HK-2 (cell line): ENCODE data around the gene FOXO3.

Experiments
- DNase-seq: peaks from one replicate; pipeline ENCODE4 v3.0.0-alpha.2; 2018; ENCODE audit not compliant: unreplicated experiment

The FOXO3 gene

DNA sequence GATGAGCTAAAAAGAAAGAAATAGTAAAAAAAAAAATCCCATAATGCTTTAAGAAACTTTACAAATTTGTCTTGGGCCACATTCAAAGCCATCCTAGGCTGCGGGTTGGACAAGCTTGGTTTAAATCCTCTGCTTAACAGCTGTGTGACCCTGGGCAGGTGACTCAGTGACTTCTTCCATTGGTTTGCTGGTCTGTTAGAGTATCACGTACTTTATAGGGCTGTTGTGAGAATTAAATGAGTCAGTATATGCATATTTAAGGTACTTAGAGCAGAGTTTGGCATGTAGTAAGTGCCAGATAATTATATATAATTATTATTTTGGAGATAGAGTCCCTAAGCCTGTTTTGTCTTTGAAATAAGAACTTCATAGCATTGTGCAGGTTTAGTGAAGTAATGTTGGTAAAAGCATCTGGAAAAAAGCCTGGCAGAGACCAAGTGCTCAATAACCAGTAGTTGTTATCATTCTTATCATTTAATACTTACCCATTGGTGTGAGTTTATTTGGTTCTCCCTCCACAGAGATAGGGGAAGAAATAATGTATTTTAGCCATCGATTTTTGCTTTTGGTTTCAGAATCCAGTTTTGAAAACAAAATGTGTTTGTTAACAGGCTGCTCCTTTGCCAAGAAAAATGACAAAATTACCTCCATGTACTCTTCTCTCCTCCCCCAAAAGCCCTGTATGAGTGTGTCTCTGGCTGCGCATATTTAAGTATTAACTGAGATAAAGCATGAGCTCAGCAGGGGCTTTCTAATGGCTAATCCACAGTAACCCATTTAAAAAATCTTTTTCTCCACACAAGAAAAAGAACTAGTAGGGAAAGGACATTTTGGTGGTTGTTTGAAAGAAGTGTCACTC lies 67.2 kb downstream of the FOXO3 start:
- DNase-seq = no peak

DNA sequence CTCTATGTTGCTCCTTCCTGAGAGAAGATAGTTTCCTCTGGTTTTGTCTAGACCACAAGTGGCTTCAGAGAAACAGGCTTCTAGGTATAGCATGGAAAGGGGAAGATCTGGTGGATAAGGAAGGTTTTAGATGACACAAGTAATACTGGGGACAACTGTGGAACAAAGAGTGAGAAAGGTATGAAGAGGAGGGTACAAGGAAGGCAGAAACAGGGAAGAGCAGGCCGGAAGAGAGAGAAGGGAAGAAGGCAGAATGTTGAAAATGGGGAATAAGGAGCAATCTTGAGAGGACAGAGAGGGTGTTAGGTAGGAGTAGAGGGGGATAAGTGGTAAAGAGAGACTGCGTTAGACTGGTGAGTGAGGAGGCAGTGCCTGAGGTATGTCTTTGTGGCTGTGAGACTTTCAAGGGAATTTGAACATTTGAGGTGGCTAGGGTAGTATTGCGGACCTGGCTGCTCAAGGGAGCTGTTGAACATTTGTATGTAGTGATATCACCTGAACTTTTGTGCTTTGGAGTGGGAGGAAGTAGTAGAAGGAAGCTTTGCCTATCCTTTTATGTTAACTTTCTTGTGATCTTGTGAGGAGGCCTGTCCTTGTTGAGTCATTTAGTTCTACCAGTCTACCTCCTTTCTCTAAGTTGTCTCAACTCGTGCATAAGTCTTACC lies 69.5 kb downstream of the FOXO3 start:
- no peak for DNase-seq

DNA sequence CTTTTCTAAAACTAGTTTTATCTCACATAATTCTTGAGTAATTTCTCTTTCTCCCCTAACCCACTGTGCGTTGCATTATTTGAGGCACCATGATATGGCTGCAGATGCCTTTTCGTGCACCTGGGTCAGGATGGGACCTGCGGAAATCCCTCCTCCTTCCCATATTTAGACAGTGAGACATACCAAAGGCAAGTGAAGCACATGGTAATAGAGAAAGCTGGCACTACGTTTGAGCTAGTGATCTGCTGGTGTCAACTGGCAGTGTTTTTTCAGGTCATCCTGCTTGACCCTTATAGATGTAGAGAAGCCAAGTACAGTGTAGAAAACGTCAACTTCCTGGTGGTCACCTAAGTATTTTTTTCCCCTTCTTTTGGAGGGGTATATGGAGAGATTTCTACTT lies 71.7 kb downstream of the FOXO3 start:
- DNase-seq = no peak

DNA sequence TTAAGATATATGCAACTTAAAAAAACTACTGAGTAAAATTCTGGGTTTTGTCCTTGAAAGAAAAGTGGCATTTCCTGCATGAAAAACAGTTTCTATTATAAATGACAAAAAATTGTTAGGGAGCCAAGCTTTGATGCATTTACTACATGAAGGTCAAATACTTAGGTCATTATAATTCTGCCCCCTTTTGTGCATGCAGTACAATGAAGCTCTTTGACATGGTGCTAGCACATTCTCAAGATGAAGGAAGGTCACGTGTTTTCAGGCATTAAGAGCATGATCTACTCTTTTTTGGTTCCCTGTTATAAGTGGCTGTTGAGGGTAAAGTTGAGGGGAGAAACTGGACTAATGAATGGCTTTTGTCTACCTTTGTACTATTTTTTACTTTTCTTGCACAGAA lies 72.7 kb downstream of the FOXO3 start:
- no peak for DNase-seq

DNA sequence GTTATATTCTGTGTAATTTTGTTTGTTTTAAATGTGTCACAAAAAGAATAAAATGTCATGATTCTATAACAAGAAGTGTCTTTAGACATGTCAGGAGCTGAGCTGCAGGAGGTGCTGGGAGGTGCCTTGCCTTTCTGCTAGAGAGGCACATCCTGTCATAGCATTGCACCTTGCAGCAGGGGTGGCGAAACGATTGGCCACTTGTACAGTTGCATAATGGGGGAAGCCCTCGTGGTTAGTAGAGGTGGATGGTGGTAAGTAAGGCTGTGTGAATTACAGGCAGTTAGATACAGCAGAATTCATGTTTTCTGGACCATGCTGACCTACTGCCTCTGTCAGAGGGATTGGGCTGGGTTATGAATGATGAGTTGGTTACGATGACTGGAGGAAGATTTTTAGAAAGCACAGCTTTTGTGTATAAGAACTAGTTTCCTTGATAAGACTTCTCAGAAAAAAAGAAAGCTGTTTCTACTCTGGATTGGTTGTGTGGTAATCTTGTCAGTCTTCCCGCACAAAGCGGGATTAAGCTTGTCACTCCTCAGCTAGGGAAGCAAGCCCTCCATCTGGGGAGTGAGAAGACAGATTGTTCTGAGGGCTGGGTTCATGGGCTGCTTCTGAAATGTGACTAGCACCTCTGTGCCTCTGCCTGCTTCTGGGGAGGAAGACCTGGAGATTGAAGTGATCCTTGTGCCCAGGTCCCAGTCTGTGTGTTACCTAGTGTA lies 74.9 kb downstream of the FOXO3 start:
- no peak for DNase-seq

DNA sequence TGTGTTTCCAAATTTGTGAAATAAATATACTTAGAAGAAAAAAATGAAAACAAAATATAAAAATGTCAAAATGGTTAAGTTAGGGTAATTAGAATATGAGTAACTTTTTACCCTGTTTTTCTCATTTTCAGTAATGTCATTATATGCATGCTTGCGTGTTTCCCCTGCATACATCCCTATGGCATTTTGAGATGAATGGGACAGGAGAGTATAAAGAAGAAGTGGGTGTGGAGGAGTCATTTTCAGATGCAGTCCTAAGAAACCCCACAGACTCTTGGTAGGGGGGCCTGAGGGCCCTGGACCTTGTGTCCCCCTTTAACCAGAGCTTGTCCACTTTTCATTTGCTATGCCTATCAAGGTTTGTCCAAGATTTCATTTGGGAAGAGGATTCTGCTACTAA lies 77.2 kb downstream of the FOXO3 start:
- DNase-seq = no peak

DNA sequence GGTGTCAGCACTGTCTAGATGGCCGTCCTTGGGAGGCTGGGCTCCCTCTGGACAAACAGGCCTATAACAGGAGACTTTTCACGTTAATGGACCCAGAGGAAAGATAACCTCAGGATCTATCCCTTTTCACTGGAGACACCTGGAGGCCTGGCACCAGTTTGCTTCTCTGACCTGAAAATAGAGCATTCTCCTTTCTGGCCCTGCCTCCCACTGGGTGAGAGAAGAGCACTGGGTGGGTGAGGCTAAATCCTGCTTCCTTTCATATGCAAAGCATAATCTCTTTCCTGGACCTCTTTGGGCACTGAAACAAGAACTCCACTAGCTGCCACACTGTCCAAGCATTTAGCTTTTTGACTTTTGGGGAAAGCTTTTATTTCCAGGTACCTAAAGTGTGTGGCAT lies 78.3 kb downstream of the FOXO3 start:
- no peak for DNase-seq

DNA sequence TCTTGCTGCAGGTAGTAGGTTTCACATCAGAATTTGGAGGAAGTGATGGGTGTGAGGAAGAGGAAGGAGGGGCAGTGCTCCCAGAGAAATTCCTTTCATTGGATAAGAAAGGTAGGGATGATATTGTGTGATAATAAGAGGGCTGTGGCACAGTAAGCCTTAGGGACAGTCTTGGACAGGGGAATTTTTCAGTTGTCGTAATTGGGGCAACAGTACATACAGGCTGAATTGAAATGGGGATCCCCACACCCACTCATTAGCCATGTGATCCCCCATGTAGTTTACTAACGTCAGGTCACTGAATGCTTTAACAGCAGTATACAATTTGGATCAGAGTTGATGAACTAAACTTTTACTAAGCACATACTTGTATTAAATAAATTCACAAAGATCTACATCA lies 79.4 kb downstream of the FOXO3 start:
- DNase-seq = no peak

DNA sequence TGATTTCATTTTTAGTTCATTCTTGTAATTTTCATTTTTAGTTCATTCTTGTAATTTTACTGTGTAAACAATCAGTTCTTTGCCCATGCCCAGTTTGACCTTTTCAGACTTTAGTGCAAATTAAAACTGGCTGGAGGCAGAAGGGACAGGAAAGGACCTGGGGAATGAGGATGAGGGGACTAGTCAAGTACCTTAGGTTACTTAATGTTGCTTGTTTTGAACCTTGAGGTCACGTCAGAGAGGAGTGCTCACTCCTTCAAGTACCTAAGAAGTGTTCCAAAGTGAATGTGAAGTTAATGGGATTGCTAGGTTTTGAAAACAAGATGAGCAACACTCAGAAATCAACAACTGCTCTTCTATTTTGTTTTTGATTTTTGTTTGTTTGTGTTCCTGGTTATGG lies 82.5 kb downstream of the FOXO3 start:
- no peak for DNase-seq

DNA sequence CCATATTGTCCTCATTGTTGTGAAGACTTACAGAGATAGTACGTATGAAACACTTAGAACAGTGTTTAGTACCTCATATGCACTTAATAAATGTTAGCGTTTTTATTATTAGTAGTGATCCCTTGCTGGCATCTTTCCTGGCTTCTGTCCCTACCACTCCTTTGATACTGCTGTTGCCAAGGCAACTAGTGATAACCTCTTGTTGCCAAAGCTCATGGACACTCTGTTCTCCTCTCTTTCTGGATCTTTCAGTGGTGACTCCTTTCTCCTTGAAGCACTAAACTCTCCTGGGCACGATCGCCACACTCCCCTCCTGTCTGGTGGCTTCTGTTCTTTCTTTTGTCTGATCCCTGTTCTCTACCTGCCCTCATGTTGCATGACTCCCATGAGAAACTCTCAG lies 83.5 kb downstream of the FOXO3 start:
- no peak for DNase-seq

DNA sequence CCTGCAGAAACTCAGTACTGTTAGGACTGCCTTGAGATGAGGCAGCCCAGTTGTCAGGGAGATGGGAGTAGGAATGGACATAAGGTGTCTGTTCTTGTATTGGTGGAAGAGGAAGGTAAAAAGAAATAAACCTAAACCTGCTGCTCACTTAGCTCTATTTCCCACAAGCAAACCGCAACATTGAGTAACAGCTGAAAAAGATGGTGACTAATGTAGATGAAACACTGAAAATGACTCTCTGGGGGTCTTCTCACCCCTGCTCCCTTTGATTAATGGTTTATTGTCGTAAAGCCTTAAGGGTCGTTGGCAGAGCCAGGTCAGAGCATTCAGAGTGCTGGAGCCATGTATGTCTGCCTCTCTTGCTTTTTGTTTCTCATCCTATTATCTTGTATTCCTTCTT lies 87.5 kb downstream of the FOXO3 start:
- no peak for DNase-seq

DNA sequence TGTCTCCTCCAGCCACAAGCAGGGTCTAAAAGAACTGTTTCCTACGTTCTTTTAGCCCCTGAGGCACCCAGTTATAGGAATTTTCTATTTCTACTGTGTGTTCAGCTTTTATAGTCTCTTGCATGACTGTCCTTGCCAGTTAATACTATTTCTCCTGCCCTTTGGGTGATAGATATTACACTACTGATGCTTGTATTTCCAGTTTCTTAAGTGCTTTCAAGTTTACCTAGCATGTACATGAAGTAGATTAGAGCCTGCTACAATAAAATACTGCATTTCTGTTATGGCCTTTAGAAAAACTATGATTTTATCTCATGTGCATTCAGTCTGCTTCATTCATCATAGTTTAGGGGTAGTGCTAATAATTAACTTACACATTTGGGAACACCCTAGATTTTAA lies 89.6 kb downstream of the FOXO3 start:
- DNase-seq = no peak

DNA sequence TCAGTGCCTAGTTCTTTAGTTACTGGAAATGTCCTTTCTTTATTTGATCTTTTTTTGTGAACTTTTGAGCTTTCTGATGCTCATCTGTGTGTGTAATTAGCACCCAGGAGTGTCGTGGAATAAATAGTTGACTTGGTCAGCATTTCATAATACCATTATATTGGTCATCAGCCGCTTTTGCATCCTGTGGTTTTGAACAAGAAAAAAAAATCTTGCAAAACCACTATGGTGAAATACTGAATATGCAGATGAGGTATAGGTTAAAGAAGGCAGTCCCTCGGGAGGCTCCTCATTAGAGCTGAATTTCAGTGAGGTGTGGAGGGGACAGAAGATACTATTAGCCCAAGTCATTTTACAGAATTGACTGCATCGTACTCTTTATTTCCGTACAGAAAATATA lies 90.1 kb downstream of the FOXO3 start:
- DNase-seq = no peak

DNA sequence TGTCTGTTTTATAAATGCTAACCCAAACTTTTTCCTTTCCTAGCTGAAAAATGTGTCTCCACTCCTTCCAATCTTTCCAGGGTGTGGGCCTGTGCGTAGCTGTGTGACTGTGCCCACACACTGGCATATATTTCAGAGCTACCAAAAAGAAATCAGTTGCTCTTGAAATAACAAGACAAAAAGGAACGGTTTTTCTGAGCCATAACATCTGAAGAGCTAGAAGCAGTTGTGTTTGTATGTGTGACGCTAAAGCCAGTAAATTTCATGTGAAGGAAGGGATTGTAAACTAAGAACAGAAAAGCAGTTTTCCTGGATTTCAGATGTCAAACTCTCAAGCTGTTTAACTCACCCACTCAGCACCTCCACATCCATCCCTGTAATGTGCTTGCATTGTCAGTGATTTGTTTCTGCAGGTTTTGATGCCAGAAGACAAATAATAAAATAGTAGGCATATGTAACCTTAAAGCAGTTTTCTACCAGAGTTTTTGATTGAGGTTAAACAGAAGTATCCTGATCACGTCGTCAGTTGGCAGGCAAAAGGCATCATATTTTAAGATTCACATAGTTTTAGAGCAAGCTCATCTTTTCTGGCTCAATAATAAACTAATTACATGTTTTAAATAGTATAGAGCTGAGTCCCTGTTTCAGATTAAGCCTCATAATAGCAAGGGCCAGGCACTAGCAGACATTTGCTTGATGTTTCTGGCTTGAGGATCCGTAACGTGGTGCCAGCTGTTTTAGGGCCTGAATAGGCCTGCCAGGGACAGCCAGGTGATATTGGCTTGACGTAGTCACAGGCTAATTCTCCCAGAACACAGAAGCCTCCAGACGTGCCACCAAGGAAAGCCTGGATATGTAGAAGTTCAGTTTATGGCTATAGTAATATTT lies 90.9 kb downstream of the FOXO3 start:
- no peak for DNase-seq

DNA sequence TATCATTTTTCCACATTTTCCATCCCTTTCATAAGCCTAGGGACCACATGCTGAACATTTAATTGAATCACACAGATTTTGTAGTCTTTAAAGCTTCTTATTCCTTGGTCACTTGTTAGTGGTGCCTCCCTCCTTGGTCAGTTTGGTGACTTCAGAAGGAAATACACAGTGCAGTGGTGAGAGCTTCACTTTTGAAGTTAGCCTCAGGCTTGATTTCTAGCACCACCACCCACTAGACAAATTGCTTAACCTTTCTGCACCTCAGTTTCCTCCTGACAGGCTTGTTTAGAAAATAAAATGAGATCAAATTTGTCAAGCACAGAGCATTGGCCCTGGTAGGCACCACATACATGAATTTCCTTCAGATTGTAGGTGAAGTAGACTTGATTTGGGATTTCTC lies 91.7 kb downstream of the FOXO3 start:
- DNase-seq = no peak

DNA sequence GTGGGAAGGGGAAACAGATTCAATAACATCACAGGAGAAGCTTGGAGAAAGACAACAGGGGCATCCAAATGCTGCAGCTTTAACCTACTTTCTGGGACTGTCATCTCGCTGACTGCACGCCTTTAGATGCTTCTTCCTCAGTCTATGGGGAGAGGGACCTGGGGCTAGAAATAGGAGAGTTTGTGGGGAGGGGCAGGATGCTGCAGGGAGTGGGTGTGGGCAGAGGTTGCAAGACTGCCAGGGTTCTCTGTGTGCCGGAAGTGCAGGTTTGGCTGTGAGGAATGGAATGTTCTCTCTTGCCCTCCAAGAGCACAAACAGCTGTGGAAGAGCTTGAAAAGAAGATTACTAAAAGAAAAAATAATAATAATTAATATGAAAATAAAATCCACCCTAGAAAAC lies 93.2 kb downstream of the FOXO3 start:
- DNase-seq = no peak

DNA sequence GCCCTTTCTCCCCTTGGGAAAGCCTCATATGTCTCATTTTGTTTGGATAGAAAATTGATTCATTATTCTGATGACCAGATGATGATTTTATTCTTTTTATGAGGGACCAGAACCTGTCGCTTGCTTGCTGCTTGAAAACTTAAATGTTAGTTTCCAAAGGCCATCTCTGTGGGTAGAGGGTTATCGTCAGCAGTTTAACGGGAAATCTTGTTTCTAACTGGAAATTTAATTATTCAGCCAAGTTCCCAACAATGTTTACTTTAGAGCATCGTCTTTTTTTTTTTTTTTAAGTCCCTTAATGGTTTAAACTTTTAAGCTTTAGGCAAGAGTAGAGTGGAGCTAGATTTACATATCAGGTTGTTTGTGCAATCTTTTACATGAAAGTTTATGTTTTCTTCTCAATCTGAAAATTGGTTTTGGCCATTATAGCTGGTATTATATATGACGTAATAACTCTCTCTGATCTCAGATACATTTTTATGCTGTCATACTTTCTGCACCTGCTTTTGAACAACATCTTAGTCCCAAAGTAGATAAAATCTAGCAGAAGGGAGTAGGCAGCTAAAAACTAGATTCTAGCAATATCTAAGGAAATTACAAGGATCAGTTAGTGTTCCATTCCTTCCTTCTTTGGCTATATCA lies 93.9 kb downstream of the FOXO3 start:
- no peak for DNase-seq

DNA sequence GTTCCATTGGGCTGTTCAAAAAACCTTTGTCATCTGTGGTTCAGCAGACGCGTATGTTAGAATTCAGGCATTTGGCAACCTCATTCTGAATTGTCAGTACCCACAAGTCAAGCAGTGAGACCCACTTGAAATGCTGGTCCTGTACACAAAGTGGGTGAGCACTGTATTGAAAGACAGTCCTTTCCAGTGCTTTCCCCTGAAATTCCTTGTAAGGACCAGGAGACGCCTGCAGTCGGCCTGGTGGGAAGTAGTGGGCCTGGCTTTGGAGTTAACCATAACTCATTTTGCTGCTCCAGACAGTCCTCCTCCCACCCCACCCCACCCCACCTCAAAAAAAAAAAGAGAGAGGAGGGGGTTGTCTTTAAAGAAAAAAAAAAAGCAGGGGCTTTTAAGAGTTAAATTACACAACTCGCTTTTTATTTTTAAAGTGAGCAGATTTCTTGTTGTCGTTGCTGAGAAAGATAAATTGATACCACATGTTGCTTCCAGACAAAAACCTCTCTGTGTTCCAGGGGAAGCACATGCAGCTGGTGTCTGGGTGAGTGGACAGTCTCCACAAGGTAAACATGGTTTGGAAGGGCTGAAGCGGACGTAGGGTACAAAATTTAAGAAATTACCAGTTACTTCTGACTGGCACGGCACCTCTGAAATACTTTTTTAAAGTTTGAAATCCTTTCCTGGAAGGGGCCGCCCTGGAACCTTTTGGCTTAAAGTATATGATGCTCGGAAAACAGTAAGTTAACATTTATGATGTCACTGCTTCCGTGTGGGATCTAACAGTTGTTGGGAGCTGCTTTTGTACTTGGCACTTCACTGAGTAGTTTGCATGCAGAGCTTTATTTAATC lies 95.3 kb downstream of the FOXO3 start:
- DNase-seq = no peak

DNA sequence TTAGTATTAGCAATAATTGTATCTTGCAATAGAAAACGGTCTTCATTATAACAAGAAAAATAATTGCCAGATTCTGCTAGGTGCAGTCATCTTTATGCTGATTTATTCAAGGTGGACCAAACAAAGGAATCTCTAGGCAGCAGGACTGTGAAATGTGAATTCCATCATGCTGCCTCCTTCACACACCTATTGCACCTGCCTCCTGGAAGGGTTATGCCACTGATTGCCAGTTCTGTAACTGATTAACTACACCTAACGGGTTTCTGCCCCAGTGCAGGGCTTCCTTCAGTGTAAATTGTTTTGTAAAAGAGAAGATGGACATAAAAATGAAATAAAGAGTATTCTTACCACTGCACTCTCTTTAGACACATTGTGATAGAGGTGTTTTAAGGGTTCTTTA lies 96.1 kb downstream of the FOXO3 start:
- no peak for DNase-seq

DNA sequence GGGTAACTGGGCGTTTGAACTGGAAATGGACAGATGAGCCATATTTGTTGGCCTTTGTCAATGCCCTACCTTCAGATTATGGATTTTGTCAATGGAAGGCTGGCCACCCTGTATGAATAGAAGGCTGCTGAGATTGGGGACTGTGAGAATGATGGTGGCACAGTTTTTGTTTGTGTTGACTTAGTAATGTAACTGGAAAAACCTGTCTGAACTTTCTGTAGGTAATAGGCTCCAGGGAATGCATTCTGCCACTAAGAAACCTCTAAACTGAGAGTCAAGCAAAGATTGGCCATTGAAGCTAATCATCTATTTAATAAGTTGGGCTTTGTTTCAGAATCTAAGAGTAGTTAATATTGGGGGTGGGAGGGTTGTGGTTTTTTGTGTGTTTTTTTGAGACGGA lies 97.5 kb downstream of the FOXO3 start:
- DNase-seq = no peak
